ENCODE results near the gene SMIM20.

GRCh38 chr4:25930731-25931354 lies 16.8 kb downstream of the SMIM20 start:
- no peak for TF ChIP-seq CTCF (IDR thresholded peaks at IDR 0.05)
- no peak for TF ChIP-seq POLR2A (IDR thresholded peaks at IDR 0.05)

Data from body of pancreas (tissue), 4 donors.